HG02763 (cell line): Measurements from ENCODE around the gene PDLIM4.

Source experiments
- ATAC-seq: cut with Tn5 transposase; IDR thresholded peaks from one replicate; pipeline ENCODE4 v1.9.1; 2021; ENCODE audit warnings: mild to moderate bottlenecking, moderate library complexity; ENCODE audit not compliant: unreplicated experiment

The PDLIM4 gene

GRCh38 chr5:132226516-132227234, 30.8 kb upstream of the PDLIM4 start:
- ATAC-seq: no peak

- no peak for ATAC-seq
Measured at GRCh38 chr5:132227235-132227484, 30.3 kb upstream of the PDLIM4 start.

GRCh38 chr5:132227485-132228240, 29.8 kb upstream of the PDLIM4 start, which contains the start of gene P4HA2:
Gene P4HA2, minus strand, starts transcription at chr5:132227853. Its CDS starts 9,227 bp downstream, at chr5:132218626.
- ATAC-seq: peak; percentile 95

- no peak for ATAC-seq
Measured at GRCh38 chr5:132228241-132229035, 29.1 kb upstream of the PDLIM4 start.

- no peak for ATAC-seq
Measured at GRCh38 chr5:132229236-132229635, 28.3 kb upstream of the PDLIM4 start.

GRCh38 chr5:132230871-132231270, 26.6 kb upstream of the PDLIM4 start:
- ATAC-seq: no peak

- ATAC-seq: no peak
Measured at GRCh38 chr5:132232465-132232864, 25.0 kb upstream of the PDLIM4 start.

- no peak for ATAC-seq
Measured at GRCh38 chr5:132233081-132233480, 24.4 kb upstream of the PDLIM4 start.

- ATAC-seq: no peak
Measured at GRCh38 chr5:132233811-132234683, 23.4 kb upstream of the PDLIM4 start.

- ATAC-seq: no peak
Measured at GRCh38 chr5:132234684-132235062, 22.8 kb upstream of the PDLIM4 start.

- ATAC-seq: no peak
Measured at GRCh38 chr5:132235340-132235739, 22.2 kb upstream of the PDLIM4 start.

GRCh38 chr5:132237141-132237540, 20.4 kb upstream of the PDLIM4 start:
- no peak for ATAC-seq

GRCh38 chr5:132237670-132238069, 19.8 kb upstream of the PDLIM4 start:
- no peak for ATAC-seq

GRCh38 chr5:132238169-132238744, 19.2 kb upstream of the PDLIM4 start:
- peak; percentile 63 for ATAC-seq

- no peak for ATAC-seq
Measured at GRCh38 chr5:132238901-132239500, 18.5 kb upstream of the PDLIM4 start.

- ATAC-seq: no peak
Measured at GRCh38 chr5:132239776-132240175, 17.7 kb upstream of the PDLIM4 start.

GRCh38 chr5:132243366-132243977, 14.0 kb upstream of the PDLIM4 start:
- ATAC-seq: no peak

GRCh38 chr5:132245593-132245992, 11.9 kb upstream of the PDLIM4 start:
- no peak for ATAC-seq

GRCh38 chr5:132246806-132247205, 10.7 kb upstream of the PDLIM4 start:
- ATAC-seq: no peak

- no peak for ATAC-seq
Measured at GRCh38 chr5:132250547-132250946, 6.9 kb upstream of the PDLIM4 start.
